Measurements from ENCODE around the gene DACT1. TPM values are rescaled to one million over a fixed set of nuclear protein-coding genes. Genes with fewer than 3 reads are reported as not detected.
A peak's percentile ranks its signal among the peaks of the same experiment; 100 is the strongest.

Gene DACT1
- total and polyA plus RNA-seq, 8 donors: 0.29 to 28.9 (median 7.7) TPM

GRCh38 chr14:58662759-58663158 lies 25.0 kb downstream of the DACT1 start:
- Histone ChIP-seq H3K4me3 (no peak overlapping the region), H3K27ac (no peak overlapping the region), H3K9me3 (no peaks in the 10 kb centered on the region), H3K4me1 (peaks cover 0 to 6% (median 2%) of the 10 kb centered on the region in 4 donors), H3K36me3 (no peaks in the 10 kb centered on the region), H3K27me3 (no peaks in the 10 kb centered on the region)
- intact Hi-C loops (cut with DNase I; ENCODE audit: low total_unique reads): no loop called here
- 71 to 85% (median 76%) methylated on average over 2 of the region's 2 CpGs for WGBS, 5 donors
- no peak for DNase-seq
- TF ChIP-seq EP300 (IDR thresholded peaks at IDR 0.05): no peak
- TF ChIP-seq POLR2A (IDR thresholded peaks at IDR 0.05): no peak
- no peak for TF ChIP-seq CTCF (IDR thresholded peaks at IDR 0.05)
- TF ChIP-seq POLR2AphosphoS5 (IDR thresholded peaks at IDR 0.05): no peak

GRCh38 chr14:58663494-58664111 lies 25.8 kb downstream of the DACT1 start:
- no peak overlapping the region for H3K27ac ChIP-seq
- no peaks in the 10 kb centered on the region for H3K27me3 ChIP-seq
- H3K4me1 ChIP-seq: peaks cover 0 to 6% (median 2%) of the 10 kb centered on the region in 4 donors
- WGBS, 5 donors: 15 to 31% (median 21%) methylated on average over 2 of the region's 2 CpGs
- no peak overlapping the region for H3K4me3 ChIP-seq
- H3K36me3 ChIP-seq: no peaks in the 10 kb centered on the region
- DNase-seq: peak in 1 of 2 donors; percentile 34
- TF ChIP-seq POLR2A (IDR thresholded peaks at IDR 0.05) (no peak), CTCF (IDR thresholded peaks at IDR 0.05) (no peak), POLR2AphosphoS5 (IDR thresholded peaks at IDR 0.05) (no peak), EP300 (IDR thresholded peaks at IDR 0.05) (no peak)
- intact Hi-C loops (cut with DNase I; ENCODE audit: low total_unique reads): no loop called here
- H3K9me3 ChIP-seq: no peaks in the 10 kb centered on the region

GRCh38 chr14:58665773-58666500 lies 28.2 kb downstream of the DACT1 start:
- Histone ChIP-seq H3K36me3 (no peaks in the 10 kb centered on the region), H3K4me1 (peaks cover 0 to 6% (median 2%) of the 10 kb centered on the region in 4 donors), H3K27ac (no peak overlapping the region), H3K9me3 (no peaks in the 10 kb centered on the region), H3K27me3 (no peaks in the 10 kb centered on the region), H3K4me3 (no peak overlapping the region)
- WGBS, 5 donors: 82 to 95% (median 93%) methylated on average over 3 of the region's 3 CpGs
- DNase-seq: no peak
- TF ChIP-seq CTCF (IDR thresholded peaks at IDR 0.05) (no peak), EP300 (IDR thresholded peaks at IDR 0.05) (no peak), POLR2A (IDR thresholded peaks at IDR 0.05) (no peak), POLR2AphosphoS5 (IDR thresholded peaks at IDR 0.05) (no peak)
- intact Hi-C loops (cut with DNase I; ENCODE audit: low total_unique reads): no loop called here

- DNase-seq: no peak
- peaks cover 0 to 6% (median under 1%) of the 10 kb centered on the region in 4 donors for H3K4me1 ChIP-seq
- H3K9me3 ChIP-seq: no peaks in the 10 kb centered on the region
- intact Hi-C loops (cut with DNase I; ENCODE audit: low total_unique reads): no loop called here
- H3K36me3 ChIP-seq: no peaks in the 10 kb centered on the region
- H3K4me3 ChIP-seq: no peak overlapping the region
- no peaks in the 10 kb centered on the region for H3K27me3 ChIP-seq
- no peak for TF ChIP-seq POLR2AphosphoS5 (IDR thresholded peaks at IDR 0.05)
- no peak overlapping the region for H3K27ac ChIP-seq
Measured at GRCh38 chr14:58666737-58667136, 29.0 kb downstream of the DACT1 start.

GRCh38 chr14:58667900-58668299 lies 30.1 kb downstream of the DACT1 start:
- Histone ChIP-seq H3K4me3 (no peak overlapping the region), H3K4me1 (peaks cover 0 to 6% (median 0%) of the 10 kb centered on the region in 4 donors), H3K9me3 (no peaks in the 10 kb centered on the region), H3K27me3 (no peaks in the 10 kb centered on the region), H3K27ac (no peak overlapping the region), H3K36me3 (no peaks in the 10 kb centered on the region)
- TF ChIP-seq POLR2AphosphoS5 (IDR thresholded peaks at IDR 0.05) (no peak), POLR2A (IDR thresholded peaks at IDR 0.05) (no peak), EP300 (IDR thresholded peaks at IDR 0.05) (no peak), CTCF (IDR thresholded peaks at IDR 0.05) (no peak)
- DNase-seq: no peak
- intact Hi-C loops (cut with DNase I; ENCODE audit: low total_unique reads): no loop called here
- WGBS, 5 donors: 71 to 87% (median 77%) methylated on average over 5 of the region's 5 CpGs
